HUES64 (cell line): Measurements from ENCODE around the gene CSNK1D.
A peak's percentile ranks its signal among the peaks of the same experiment; 100 is the strongest.

Experiments
- H3K27ac ChIP-seq: 2 replicates; pipeline ENCODE4 v1.7.0; 2013; ENCODE audit warnings: low read depth, low read length, inconsistent platforms
- H3K27me3 ChIP-seq: 2 replicates; pipeline ENCODE4 v1.6.1; 2013; ENCODE audit warnings: mild to moderate bottlenecking, low read length; ENCODE audit not compliant: insufficient read depth
- H3K36me3 ChIP-seq: 2 replicates; pipeline ENCODE4 v1.6.1; 2013; ENCODE audit warnings: mild to moderate bottlenecking, low read length; ENCODE audit not compliant: insufficient read depth
- H3K4me1 ChIP-seq: 2 replicates; pipeline ENCODE4 v1.6.1; 2013; ENCODE audit warnings: mild to moderate bottlenecking, low read length, moderate library complexity; ENCODE audit not compliant: insufficient read depth
- H3K4me3 ChIP-seq: 2 replicates; pipeline ENCODE4 v1.5.1; 2013; ENCODE audit warnings: mild to moderate bottlenecking, low read length, moderate library complexity
- H3K9ac ChIP-seq: 2 replicates; pipeline ENCODE4 v1.6.1; 2013; ENCODE audit warnings: mild to moderate bottlenecking, low read depth, low read length
- H3K9me3 ChIP-seq: 2 replicates; pipeline ENCODE4 v1.6.1; 2013; ENCODE audit warnings: low read depth, low read length; ENCODE audit not compliant: insufficient read depth
- WGBS: fragments of 150-250, 120-280 bp; methylation state at CpG from one replicate; pipeline ENCODE4 v1.1.7; 2013; ENCODE audit warnings: missing lambda C conversion rate; 5-methylcytosine and 5-hydroxymethylcytosine counted together

The CSNK1D gene

GRCh38 chr17:82276938-82277337 is 3.4 kb upstream of the CSNK1D start:
- H3K9ac ChIP-seq = no peak overlapping the region

GRCh38 chr17:82275326-82275725 is 1.8 kb upstream of the CSNK1D start:
- 94% methylated on average over 14 of the region's 14 CpGs for WGBS
- peaks cover 6% of the 10 kb centered on the region for H3K27me3 ChIP-seq
- H3K27ac ChIP-seq = no peak overlapping the region
- H3K9me3 ChIP-seq = no peaks in the 10 kb centered on the region
- H3K9ac ChIP-seq = no peak overlapping the region
- H3K36me3 ChIP-seq = peaks cover 16% of the 10 kb centered on the region
- H3K4me1 ChIP-seq = peaks cover 9% of the 10 kb centered on the region; the same call in 1 of the 2 replicates
- H3K4me3 ChIP-seq = no peak overlapping the region

More at GRCh38 chr17:82276938-82277337, 3.4 kb upstream of the CSNK1D start:
- H3K36me3 ChIP-seq = peaks cover under 1% of the 10 kb centered on the region; the same call in 1 of the 2 replicates
- peaks cover 9% of the 10 kb centered on the region; the same call in 1 of the 2 replicates for H3K4me1 ChIP-seq
- no peak overlapping the region for H3K4me3 ChIP-seq
- peaks cover 6% of the 10 kb centered on the region for H3K27me3 ChIP-seq
- no peak overlapping the region for H3K27ac ChIP-seq
- WGBS = 74% methylated on average over 5 of the region's 5 CpGs
- no peaks in the 10 kb centered on the region for H3K9me3 ChIP-seq

- peaks cover 21% of the 10 kb centered on the region for H3K36me3 ChIP-seq
- H3K4me3 ChIP-seq = peak overlapping the region; percentile 76
- 87% methylated on average over 27 of the region's 27 CpGs for WGBS
- H3K9me3 ChIP-seq = no peaks in the 10 kb centered on the region
- peaks cover 9% of the 10 kb centered on the region; the same call in 1 of the 2 replicates for H3K4me1 ChIP-seq
- H3K27ac ChIP-seq = no peak overlapping the region
- H3K9ac ChIP-seq = peak overlapping the region; percentile 74
- H3K27me3 ChIP-seq = peaks cover 6% of the 10 kb centered on the region
Measured at GRCh38 chr17:82274134-82275020, 877 bp upstream of the CSNK1D start.

- Histone ChIP-seq H3K27ac (peak overlapping the region; percentile 98), H3K9me3 (no peaks in the 10 kb centered on the region), H3K9ac (peak overlapping the region; percentile 92), H3K4me1 (peaks cover 6% of the 10 kb centered on the region; the same call in 1 of the 2 replicates), H3K4me3 (peak overlapping the region; percentile 76), H3K27me3 (peaks cover 6% of the 10 kb centered on the region), H3K36me3 (peaks cover 21% of the 10 kb centered on the region)
- WGBS = under 1% methylated on average over 46 of the region's 57 CpGs
Measured at GRCh38 chr17:82272495-82273326, 789 bp downstream of the CSNK1D start.

GRCh38 chr17:82271401-82271800 is 2.1 kb downstream of the CSNK1D start:
- WGBS = 95% methylated on average over 6 of the region's 6 CpGs
- no peak overlapping the region for H3K9ac ChIP-seq
- peaks cover 6% of the 10 kb centered on the region for H3K27me3 ChIP-seq
- no peaks in the 10 kb centered on the region for H3K9me3 ChIP-seq
- H3K27ac ChIP-seq = no peak overlapping the region
- peaks cover 28% of the 10 kb centered on the region for H3K36me3 ChIP-seq
- peaks cover 6% of the 10 kb centered on the region; the same call in 1 of the 2 replicates for H3K4me1 ChIP-seq
- no peak overlapping the region for H3K4me3 ChIP-seq

GRCh38 chr17:82270651-82271050 is 2.8 kb downstream of the CSNK1D start:
- Histone ChIP-seq H3K4me3 (no peak overlapping the region), H3K27ac (no peak overlapping the region), H3K9me3 (no peaks in the 10 kb centered on the region), H3K27me3 (peaks cover 6% of the 10 kb centered on the region), H3K9ac (no peak overlapping the region), H3K36me3 (peaks cover 36% of the 10 kb centered on the region), H3K4me1 (peaks cover 6% of the 10 kb centered on the region; the same call in 1 of the 2 replicates)
- 96% methylated on average over 12 of the region's 12 CpGs for WGBS

GRCh38 chr17:82269882-82270500 is 3.5 kb downstream of the CSNK1D start:
- no peak overlapping the region for H3K4me3 ChIP-seq
- H3K9me3 ChIP-seq = no peaks in the 10 kb centered on the region
- 95% methylated on average over 13 of the region's 13 CpGs for WGBS
- H3K36me3 ChIP-seq = peaks cover 42% of the 10 kb centered on the region
- H3K4me1 ChIP-seq = peaks cover 6% of the 10 kb centered on the region; the same call in 1 of the 2 replicates
- H3K27ac ChIP-seq = no peak overlapping the region
- H3K27me3 ChIP-seq = peaks cover 3% of the 10 kb centered on the region
- no peak overlapping the region for H3K9ac ChIP-seq

- Histone ChIP-seq H3K9me3 (no peaks in the 10 kb centered on the region), H3K36me3 (peaks cover 48% of the 10 kb centered on the region), H3K4me3 (no peak overlapping the region), H3K27ac (no peak overlapping the region), H3K4me1 (peaks cover 6% of the 10 kb centered on the region; the same call in 1 of the 2 replicates), H3K9ac (no peak overlapping the region), H3K27me3 (no peaks in the 10 kb centered on the region; the same call in 1 of the 2 replicates)
- WGBS = 90% methylated on average over 10 of the region's 10 CpGs
Measured at GRCh38 chr17:82269138-82269881, 4.2 kb downstream of the CSNK1D start.

GRCh38 chr17:82267575-82268379 is 5.7 kb downstream of the CSNK1D start:
- Histone ChIP-seq H3K4me1 (peaks cover 3% of the 10 kb centered on the region; the same call in 1 of the 2 replicates), H3K27ac (no peak overlapping the region), H3K9ac (no peak overlapping the region), H3K9me3 (no peaks in the 10 kb centered on the region), H3K36me3 (peaks cover 63% of the 10 kb centered on the region), H3K4me3 (no peak overlapping the region), H3K27me3 (no peaks in the 10 kb centered on the region)
- WGBS = 89% methylated on average over 21 of the region's 21 CpGs
